WERI-Rb-1 (cell line): ENCODE results near the gene MYL5.
"Not testable (repeated sequence)": the region's sequence is repeated elsewhere in the genome, so short reads cannot be mapped to it uniquely, and the experiment has no call there.

Experiments
- DNase-seq: peaks from one replicate; pipeline ENCODE4 v3.0.0-alpha.2; 2020
- H3K27ac ChIP-seq: fragments of 250-450 bp; sonication (Bioruptor Pico); 2 replicates; pipeline ENCODE4 v1.5.1; 2020; ENCODE audit warnings: mild to moderate bottlenecking, moderate library complexity
- H3K27me3 ChIP-seq: fragments of 250-450 bp; sonication (Bioruptor Pico); 2 replicates; pipeline ENCODE4 v1.5.1; 2021; ENCODE audit warnings: mild to moderate bottlenecking, low read depth, moderate library complexity; ENCODE audit not compliant: insufficient read depth, severe bottlenecking
- H3K36me3 ChIP-seq: fragments of 250-450 bp; sonication (Bioruptor Pico); 2 replicates; pipeline ENCODE4 v1.5.1; 2020; ENCODE audit warnings: mild to moderate bottlenecking, moderate library complexity
- H3K4me3 ChIP-seq: 2 replicates; pipeline ENCODE4 v1.5.1; 2011; ENCODE audit warnings: low read depth, mild to moderate bottlenecking, control low read depth, low read length
- H3K9me3 ChIP-seq: fragments of 250-450 bp; sonication (Bioruptor Pico); 2 replicates; pipeline ENCODE4 v1.5.1; 2021; ENCODE audit warnings: mild to moderate bottlenecking, moderate library complexity; ENCODE audit not compliant: severe bottlenecking
- CTCF ChIP-seq: IDR thresholded peaks from 2 replicates; pipeline ENCODE4 v1.5.1; 2011; ENCODE audit warnings: low read depth, mild to moderate bottlenecking, control low read depth, inconsistent platforms, low read length

The MYL5 gene

GRCh38 chr4:727576-727975, 53.2 kb downstream of the MYL5 start:
- Histone ChIP-seq H3K36me3 (peaks cover 27% of the 10 kb centered on the region), H3K9me3 (no peaks in the 10 kb centered on the region), H3K27ac (no peak overlapping the region), H3K4me3 (no peak overlapping the region), H3K27me3 (no peaks in the 10 kb centered on the region)
- TF ChIP-seq CTCF: no peak
- no peak for DNase-seq

- Histone ChIP-seq H3K36me3 (peaks cover 38% of the 10 kb centered on the region), H3K27me3 (no peaks in the 10 kb centered on the region), H3K27ac (no peak overlapping the region), H3K4me3 (no peak overlapping the region), H3K9me3 (no peaks in the 10 kb centered on the region)
- DNase-seq: no peak
- TF ChIP-seq CTCF: no peak
These were observed 55.3 kb downstream of the MYL5 start for GRCh38 chr4:729336-730315.

GRCh38 chr4:730511-730910, 56.2 kb downstream of the MYL5 start:
- no peak for DNase-seq
- Histone ChIP-seq H3K27ac (no peak overlapping the region), H3K4me3 (no peak overlapping the region), H3K9me3 (no peaks in the 10 kb centered on the region), H3K27me3 (no peaks in the 10 kb centered on the region), H3K36me3 (peaks cover 46% of the 10 kb centered on the region)
- no peak for TF ChIP-seq CTCF

GRCh38 chr4:730946-731904, 56.9 kb downstream of the MYL5 start:
- H3K27me3 ChIP-seq, H3K27ac ChIP-seq, DNase-seq, H3K9me3 ChIP-seq, H3K4me3 ChIP-seq: not testable (repeated sequence)
- H3K36me3 ChIP-seq: peaks cover 53% of the 10 kb centered on the region
